IMR-90 (cell line): ENCODE data around the gene VIT. TPM values are rescaled to one million over a fixed set of nuclear protein-coding genes. Genes with fewer than 3 reads are reported as not detected.

ENCODE experiments used
- ATAC-seq: fragments of 200-7000 bp; cut with Tn5 transposase; 2 replicates; pipeline ENCODE4 v1.9.1; 2020; ENCODE audit warnings: low read depth, mild to moderate bottlenecking, moderate library complexity
- BruUV-seq: library from RNA; stranded (reverse); fragments of 400-500 nt; replicated peaks from 2 replicates; lab custom pipeline; 2021; lab: Mats Ljungman, UMichigan
- CTCF ChIA-PET: fragments of 300-600 bp; formaldehyde crosslinking; extraction: SDS; loops from one replicate; lab custom pipeline; 2021; ENCODE audit warnings: antibody characterized with exemption; lab: Yijun Ruan, JAX
- POLR2A ChIA-PET: fragments of 300-600 bp; sonication (Branson Sonifier 250); formaldehyde crosslinking; loops from one replicate; lab custom pipeline; 2022; ENCODE audit warnings: antibody characterized with exemption; ENCODE audit not compliant: unreplicated experiment; lab: Charles Lee
- DNase-seq: peaks from one replicate; pipeline ENCODE4 v3.0.0; 2013
- H2AFZ ChIP-seq: replicated peaks from 2 replicates; pipeline ENCODE3; 2013; ENCODE audit warnings: low read length, mild to moderate bottlenecking; ENCODE audit not compliant: poor library complexity
- H2AK5ac ChIP-seq: 2 replicates; pipeline ENCODE4 v1.6.1; 2013; ENCODE audit warnings: low read depth, low read length, inconsistent platforms
- H2AK9ac ChIP-seq: replicated peaks from 2 replicates; pipeline ENCODE3; 2013; ENCODE audit warnings: mild to moderate bottlenecking, low read depth, low read length, moderate library complexity; ENCODE audit not compliant: poor library complexity
- H2BK120ac ChIP-seq: 2 replicates; pipeline ENCODE4 v1.6.1; 2013; ENCODE audit warnings: low read depth, low read length, inconsistent platforms
- H2BK15ac ChIP-seq: 3 replicates; pipeline ENCODE4 v1.6.1; 2013; ENCODE audit warnings: low read depth, low read length, inconsistent platforms
- H2BK20ac ChIP-seq: 2 replicates; pipeline ENCODE4 v1.6.1; 2013; ENCODE audit warnings: low read depth, mild to moderate bottlenecking, inconsistent platforms, low read length, moderate library complexity
- H2BK5ac ChIP-seq: 2 replicates; pipeline ENCODE4 v1.6.1; 2013; ENCODE audit warnings: mild to moderate bottlenecking, low read depth, low read length, inconsistent platforms; ENCODE audit not compliant: poor library complexity, severe bottlenecking
- H3K14ac ChIP-seq: replicated peaks from 2 replicates; pipeline ENCODE4 v1.6.1; 2013; ENCODE audit warnings: low read depth, low read length, inconsistent platforms
- H3K18ac ChIP-seq: 2 replicates; pipeline ENCODE4 v1.6.1; 2013; ENCODE audit warnings: low read depth, low read length, control low read depth
- H3K23ac ChIP-seq: 2 replicates; pipeline ENCODE4 v1.6.1; 2013; ENCODE audit warnings: low read depth, low read length, inconsistent platforms
- H3K27ac ChIP-seq: 2 replicates; pipeline ENCODE4 v1.5.1; 2013; ENCODE audit warnings: mild to moderate bottlenecking, control low read depth, low read length; ENCODE audit not compliant: insufficient read depth
- H3K27me3 ChIP-seq: 2 replicates; pipeline ENCODE4 v1.6.1; 2013; ENCODE audit warnings: low read length; ENCODE audit not compliant: control insufficient read depth, insufficient read depth
- H3K36me3 ChIP-seq: 2 replicates; pipeline ENCODE4 v1.6.1; 2013; ENCODE audit warnings: low read length, mixed read lengths; ENCODE audit not compliant: control insufficient read depth, insufficient read depth
- H3K4ac ChIP-seq: 2 replicates; pipeline ENCODE4 v1.6.1; 2013; ENCODE audit warnings: low read depth, low read length, inconsistent platforms
- H3K4me1 ChIP-seq: 2 replicates; pipeline ENCODE4 v1.6.1; 2013; ENCODE audit warnings: low read length, mixed read lengths; ENCODE audit not compliant: control insufficient read depth, insufficient read depth
- H3K4me2 ChIP-seq: 2 replicates; pipeline ENCODE4 v1.6.1; 2013; ENCODE audit warnings: low read depth, mild to moderate bottlenecking, control low read depth, low read length, moderate library complexity
- H3K4me3 ChIP-seq: 2 replicates; pipeline ENCODE4 v1.5.1; 2013; ENCODE audit warnings: low read depth, mild to moderate bottlenecking, control low read depth, low read length, moderate library complexity; ENCODE audit not compliant: insufficient read depth
- H3K56ac ChIP-seq: 2 replicates; pipeline ENCODE4 v1.6.1; 2013; ENCODE audit warnings: low read length, inconsistent platforms; ENCODE audit not compliant: insufficient read depth; ENCODE audit errors: extremely low read depth
- H3K79me1 ChIP-seq, 2 experiments: 2 replicates each; pipeline ENCODE4 v1.6.1; 2013; ENCODE audit warnings: low read length in 2 of 2, inconsistent platforms in 1 of 2, low read depth in 1 of 2
- H3K9ac ChIP-seq: 2 replicates; pipeline ENCODE4 v1.6.1; 2013; ENCODE audit warnings: low read depth, low read length, control low read depth
- H3K9me1 ChIP-seq: 2 replicates; pipeline ENCODE4 v1.6.1; 2013; ENCODE audit warnings: low read length, inconsistent platforms; ENCODE audit not compliant: insufficient read depth
- H3K9me3 ChIP-seq: 2 replicates; pipeline ENCODE4 v1.6.1; 2013; ENCODE audit warnings: low read length; ENCODE audit not compliant: control insufficient read depth, insufficient read depth
- H4K20me1 ChIP-seq: 2 replicates; pipeline ENCODE4 v1.6.1; 2013; ENCODE audit warnings: low read length, inconsistent platforms; ENCODE audit not compliant: insufficient read depth
- H4K5ac ChIP-seq: 2 replicates; pipeline ENCODE4 v1.6.1; 2013; ENCODE audit warnings: mild to moderate bottlenecking, low read depth, low read length, control low read depth
- H4K8ac ChIP-seq, 2 experiments: 2 replicates each; pipeline ENCODE4 v1.6.1; 2013; ENCODE audit warnings: low read depth in 2 of 2, low read length in 2 of 2, control low read depth in 1 of 2, inconsistent platforms in 1 of 2
- H4K91ac ChIP-seq: 2 replicates; pipeline ENCODE4 v1.6.1; 2013; ENCODE audit warnings: low read depth, low read length, inconsistent platforms; ENCODE audit not compliant: insufficient read depth
- BHLHE40 ChIP-seq: fragments of 150-350 bp; IDR thresholded peaks from 2 replicates; pipeline ENCODE4 v1.6.1; 2016; ENCODE audit warnings: mild to moderate bottlenecking, low read depth, low read length
- CEBPB ChIP-seq: IDR thresholded peaks from 2 replicates; pipeline ENCODE4 v1.6.1; 2012; ENCODE audit warnings: low read depth, low read length, improper control_type of control experiment
- CTCF ChIP-seq: conservative IDR thresholded peaks from 2 replicates; pipeline ENCODE4 v1.5.1; 2012; ENCODE audit warnings: mild to moderate bottlenecking, low read depth, low read length, improper control_type of control experiment
- ELK1 ChIP-seq: fragments of 150-350 bp; IDR thresholded peaks from 2 replicates; pipeline ENCODE4 v1.6.1; 2016; ENCODE audit warnings: low read depth, mild to moderate bottlenecking, low read length, moderate library complexity, borderline replicate concordance
- FOS ChIP-seq: fragments of 150-350 bp; IDR thresholded peaks from 2 replicates; pipeline ENCODE4 v1.6.1; 2016; ENCODE audit warnings: low read depth, low read length
- MAFK ChIP-seq: IDR thresholded peaks from 2 replicates; pipeline ENCODE4 v1.6.1; 2012; ENCODE audit warnings: low read depth, low read length, improper control_type of control experiment
- RAD21 ChIP-seq: IDR thresholded peaks from 2 replicates; pipeline ENCODE4 v1.6.1; 2012; ENCODE audit warnings: low read length, improper control_type of control experiment
- RCOR1 ChIP-seq: IDR thresholded peaks from 2 replicates; pipeline ENCODE4 v1.6.1; 2012; ENCODE audit warnings: mild to moderate bottlenecking, low read length, improper control_type of control experiment; ENCODE audit not compliant: insufficient replicate concordance
- RFX5 ChIP-seq: IDR thresholded peaks from 2 replicates; pipeline ENCODE4 v1.8.0; 2012; ENCODE audit warnings: low read depth, mild to moderate bottlenecking, low read length, moderate library complexity
- SMC3 ChIP-seq: fragments of 150-350 bp; IDR thresholded peaks from 2 replicates; pipeline ENCODE4 v1.6.1; 2016; ENCODE audit warnings: low read depth, mild to moderate bottlenecking, antibody characterized with exemption, low read length, moderate library complexity
- WGBS, 2 experiments: methylation state at CpG; one replicate each; pipeline versions ENCODE4 v1.1.5 to v1.1.7; 2013; ENCODE audit warnings: missing lambda C conversion rate in 2 of 2; ENCODE audit not compliant: insufficient read length in 1 of 2; ENCODE audit errors: extremely low coverage in 2 of 2; 5-methylcytosine and 5-hydroxymethylcytosine counted together
- dilution Hi-C: fragments of 300-500 bp; cut with HindIII; formaldehyde crosslinking; loops from one replicate; pipeline ENCODE4 v1.14.3; 2018; ENCODE audit warnings: low sequenced_read_pairs; ENCODE audit not compliant: unreplicated experiment
- in situ Hi-C: fragments of 300-500 bp; cut with MboI; formaldehyde crosslinking; loops from 3 replicates; pipeline ENCODE4 v1.14.3; 2019; ENCODE audit warnings: low sequenced_read_pairs, inconsistent platforms, mixed read lengths
- intact Hi-C: fragments of 100-400 bp; cut with micrococcal nuclease; formaldehyde crosslinking; loops from 2 replicates; pipeline ENCODE4 v1.10.0; 2022
- polyA plus RNA-seq, 3 experiments: library from polyadenylated mRNA; depleted of rRNA; stranded (reverse); fragments of >200 nt; gene quantifications; 2 replicates each; pipeline ENCODE4 v1.2.3, GENCODE V29; 2012; ENCODE audit warnings: low replicate concordance in 1 of 3
- total RNA-seq: library from RNA; depleted of rRNA; stranded (reverse); fragments of >200 nt; gene quantifications from 2 replicates; pipeline ENCODE4 v1.2.3, GENCODE V29; 2012

The VIT gene
- total and polyA plus RNA-seq, 2 of the 4 experiments (the other 2 are of a cell fraction), result under 0.01 TPM; not detected in 1

GRCh38 chr2:36820942-36821605, 124.6 kb downstream of the VIT start:
- Histone ChIP-seq H2AK5ac (no peak overlapping the region), H3K23ac (no peak overlapping the region), H3K9ac (no peak overlapping the region), H3K9me3 (no peaks in the 10 kb centered on the region), H3K4me2 (no peak overlapping the region), H4K91ac (no peak overlapping the region), H3K27me3 (peaks cover 9% of the 10 kb centered on the region), H2BK20ac (no peak overlapping the region), H3K18ac (no peak overlapping the region), H3K56ac (no peak overlapping the region), H2BK120ac (no peak overlapping the region), H4K20me1 (no peaks in the 10 kb centered on the region), H2AFZ (no peak overlapping the region), H3K14ac (no peak overlapping the region), H2AK9ac (no peak overlapping the region), H3K4me1 (no peaks in the 10 kb centered on the region), H4K5ac (no peak overlapping the region), H3K9me1 (no peaks in the 10 kb centered on the region), H3K4me3 (no peak overlapping the region), H3K36me3 (no peaks in the 10 kb centered on the region), H2BK15ac (no peak overlapping the region), H2BK5ac (no peak overlapping the region), H3K79me1 (no peaks in the 10 kb centered on the region), H4K8ac (no peak overlapping the region), H3K4ac (no peak overlapping the region), H3K27ac (no peak overlapping the region)
- BruUV-seq, result no TSS peak
- DNase-seq, result no peak
- in situ Hi-C loops, result no loop called here
- TF ChIP-seq ELK1 (no peak), MAFK (no peak), BHLHE40 (no peak), CEBPB (no peak), RCOR1 (no peak), RAD21 (no peak), SMC3 (no peak), CTCF (no peak), RFX5 (no peak), FOS (no peak)
- no peak for ATAC-seq
- dilution Hi-C loops, result no loop called here
- ChIA-PET POLR2A (no interaction called here), CTCF (no interaction called here)
- 67% methylated on average over 1 of the region's 7 CpGs; no CpG with 5 or more reads in 1 of the 2 experiments for WGBS, 2 experiments
- intact Hi-C loops, result no loop called here
